Right hindlimb (tissue), 1 donor: Measurements from ENCODE around the gene MYO1C.
"Not testable (repeated sequence)": the region's sequence is repeated elsewhere in the genome, so short reads cannot be mapped to it uniquely, and the experiment has no call there.

ENCODE experiments used
- DNase-seq: peaks from one replicate; pipeline ENCODE4 v3.0.0-alpha.2; 2018

MYO1C gene

DNA sequence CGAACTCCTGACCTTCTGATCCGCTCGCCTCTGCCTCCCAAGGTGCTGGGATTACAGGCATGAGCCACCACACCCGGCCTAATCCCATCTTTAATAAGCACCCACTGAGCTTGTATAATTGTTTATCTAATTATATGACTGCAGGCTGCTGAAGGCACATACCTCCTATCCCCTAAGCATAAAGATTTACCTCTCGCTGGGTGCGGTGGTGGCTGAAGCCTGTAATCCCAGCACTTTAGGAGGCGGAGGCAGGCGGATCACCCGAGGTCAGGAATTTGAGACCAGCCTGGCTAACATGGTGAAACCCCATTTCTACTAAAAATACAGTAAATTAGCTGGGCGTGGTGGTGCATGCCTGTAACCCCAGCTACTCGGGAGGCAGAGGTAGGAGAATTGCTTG lies 72.3 kb downstream of the MYO1C start:
- no peak for DNase-seq

- DNase-seq, result not testable (repeated sequence)
Measured at GRCh38 chr17:1418476-1418875, 74.0 kb downstream of the MYO1C start.

DNA sequence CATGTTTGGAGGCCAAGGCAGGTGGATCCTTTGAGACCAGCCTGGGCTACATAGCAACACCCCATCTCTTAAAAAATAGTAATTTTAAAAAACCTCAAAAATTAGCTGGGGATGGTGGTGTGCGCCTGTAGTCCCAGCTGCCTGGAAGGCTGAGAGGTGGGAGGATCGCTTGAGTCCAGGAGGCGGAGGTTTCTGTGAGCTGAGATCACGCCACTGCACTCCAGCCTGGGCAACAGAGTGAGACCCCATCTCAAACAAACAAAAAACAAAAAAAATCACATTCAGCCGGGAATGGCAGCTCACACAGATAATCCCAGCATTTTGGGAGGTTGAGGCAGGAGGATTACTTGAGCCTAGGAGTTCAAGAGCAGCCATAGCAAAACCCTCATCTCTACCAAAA lies 76.1 kb downstream of the MYO1C start:
- no peak for DNase-seq

- DNase-seq, result no peak
Measured at GRCh38 chr17:1414634-1415033, 77.9 kb downstream of the MYO1C start.
